IPS-11a (cell line): ENCODE results near the gene KRT33A.

Experiments
- H3K4me3 ChIP-seq: one replicate; pipeline ENCODE4 v1.5.1; 2013; ENCODE audit warnings: low read depth, low read length, control low read depth

The KRT33A gene

DNA sequence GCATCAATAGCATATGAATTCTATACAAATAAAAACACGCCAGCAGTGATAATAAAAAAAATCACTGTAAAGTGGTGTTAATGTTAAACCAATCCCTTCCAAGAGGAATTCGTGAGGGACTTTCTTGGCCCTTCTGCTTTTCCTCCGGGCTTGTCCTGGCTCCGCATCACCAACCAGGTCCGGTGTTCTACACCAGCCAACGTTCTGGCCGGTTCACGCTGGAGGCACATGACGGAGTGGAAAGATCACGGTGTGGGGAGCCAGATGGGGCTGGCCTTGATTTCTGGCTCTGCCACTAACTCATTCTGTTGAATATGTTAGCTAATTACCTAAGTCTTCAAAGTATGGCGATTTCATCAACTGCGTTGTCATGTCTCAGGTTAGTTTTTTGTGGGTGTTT is 46.5 kb downstream of the KRT33A start:
- H3K4me3 ChIP-seq = no peak overlapping the region

DNA sequence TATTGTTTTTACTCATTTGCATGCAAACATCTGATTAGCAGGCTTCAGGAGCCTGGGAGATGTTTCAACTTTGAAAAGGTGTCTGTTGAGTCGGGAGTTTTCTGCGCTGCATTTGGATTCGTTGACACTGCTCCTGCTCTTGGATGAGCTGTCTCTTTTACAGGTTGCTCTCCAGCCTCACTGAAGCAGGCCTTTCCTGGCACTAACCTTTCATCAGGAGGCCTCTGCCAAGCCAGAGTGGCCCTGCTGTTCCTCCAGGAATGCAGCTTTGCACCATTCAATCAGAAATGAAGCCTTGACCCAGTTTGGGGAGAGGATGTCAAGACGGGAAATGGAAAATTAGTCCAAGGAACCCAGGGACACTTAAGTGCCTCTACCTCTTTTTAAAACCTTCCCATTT is 47.6 kb downstream of the KRT33A start:
- H3K4me3 ChIP-seq = no peak overlapping the region

DNA sequence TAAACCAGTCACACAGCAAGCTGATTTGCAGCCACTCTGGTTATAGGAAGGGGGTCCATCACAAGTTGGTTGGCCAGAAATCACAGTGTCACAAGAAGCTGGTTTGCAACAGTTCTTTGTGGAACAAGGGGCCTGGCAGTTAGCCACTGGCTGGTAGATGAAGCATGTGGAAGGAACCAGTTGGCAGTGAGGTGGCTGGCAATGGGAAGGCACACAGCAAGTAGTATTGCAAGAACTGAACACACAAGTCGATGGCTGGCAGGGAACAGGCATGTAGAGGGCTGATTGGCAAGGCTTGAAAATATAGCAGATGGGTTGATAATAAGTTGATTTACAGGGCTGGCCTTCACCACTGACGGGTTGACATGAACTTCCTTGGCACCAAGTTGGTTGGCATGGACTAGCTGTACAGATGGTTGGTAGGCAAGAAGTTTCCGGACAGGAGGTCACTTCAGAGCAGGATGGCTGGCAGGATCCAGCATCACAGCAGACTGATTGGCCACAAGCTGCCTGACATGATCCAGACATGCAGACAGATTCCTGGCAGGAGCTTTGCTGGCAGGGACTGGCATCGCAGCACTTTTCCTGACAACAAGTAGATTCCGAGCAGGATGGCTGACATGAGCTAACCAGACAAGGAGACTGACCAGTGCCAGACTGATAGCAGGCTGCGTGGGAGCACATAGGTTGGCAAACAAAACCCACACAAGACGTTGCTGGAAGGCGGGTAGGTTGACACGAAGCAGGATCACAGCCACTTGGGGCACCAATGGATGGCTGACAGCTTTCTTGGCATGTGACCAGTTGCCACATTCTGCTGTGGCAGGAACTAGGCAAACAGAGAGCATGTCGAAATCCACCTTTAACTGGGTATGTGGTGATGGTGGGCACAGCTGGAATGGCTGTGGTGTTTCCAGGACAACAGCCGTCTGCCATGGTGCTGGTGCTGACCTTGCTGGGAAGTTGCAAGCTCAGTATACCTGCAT is 48.4 kb downstream of the KRT33A start, which contains the start of gene KRTAP29-1:
Gene KRTAP29-1, minus strand, starts transcription at position 936 of the 986 bp plus-strand sequence. Its CDS starts 0 bp downstream, at position 936.
- H3K4me3 ChIP-seq = no peak within 1 kb of the TSS

DNA sequence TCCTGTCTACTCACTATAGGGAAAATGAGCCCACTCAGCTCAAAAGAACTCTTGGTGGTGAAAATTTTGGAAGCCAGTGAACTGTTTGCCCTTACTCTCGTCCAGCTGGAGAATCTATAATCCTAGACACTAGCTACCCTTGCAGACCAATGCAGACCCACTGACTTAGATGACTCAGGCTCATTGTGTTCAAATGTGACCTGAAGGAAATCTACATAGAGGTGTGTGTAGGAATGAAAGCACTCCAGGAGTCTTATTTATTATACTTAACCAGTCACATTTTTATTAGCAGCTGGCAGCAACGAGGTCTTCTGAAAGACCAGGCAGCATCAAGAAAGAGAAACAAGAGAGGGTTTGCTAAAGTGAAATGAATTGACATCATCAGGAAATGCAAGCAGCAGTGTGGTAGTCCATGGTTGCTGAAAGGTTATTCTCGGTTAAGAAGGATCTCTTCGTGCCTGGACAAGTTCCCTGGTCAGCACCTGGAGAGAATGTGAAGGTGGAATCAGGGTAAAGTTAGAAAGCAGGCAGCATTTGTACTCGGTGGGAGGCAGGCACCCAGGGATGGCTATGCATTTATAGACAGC is 49.3 kb downstream of the KRT33A start:
- H3K4me3 ChIP-seq = no peak overlapping the region

DNA sequence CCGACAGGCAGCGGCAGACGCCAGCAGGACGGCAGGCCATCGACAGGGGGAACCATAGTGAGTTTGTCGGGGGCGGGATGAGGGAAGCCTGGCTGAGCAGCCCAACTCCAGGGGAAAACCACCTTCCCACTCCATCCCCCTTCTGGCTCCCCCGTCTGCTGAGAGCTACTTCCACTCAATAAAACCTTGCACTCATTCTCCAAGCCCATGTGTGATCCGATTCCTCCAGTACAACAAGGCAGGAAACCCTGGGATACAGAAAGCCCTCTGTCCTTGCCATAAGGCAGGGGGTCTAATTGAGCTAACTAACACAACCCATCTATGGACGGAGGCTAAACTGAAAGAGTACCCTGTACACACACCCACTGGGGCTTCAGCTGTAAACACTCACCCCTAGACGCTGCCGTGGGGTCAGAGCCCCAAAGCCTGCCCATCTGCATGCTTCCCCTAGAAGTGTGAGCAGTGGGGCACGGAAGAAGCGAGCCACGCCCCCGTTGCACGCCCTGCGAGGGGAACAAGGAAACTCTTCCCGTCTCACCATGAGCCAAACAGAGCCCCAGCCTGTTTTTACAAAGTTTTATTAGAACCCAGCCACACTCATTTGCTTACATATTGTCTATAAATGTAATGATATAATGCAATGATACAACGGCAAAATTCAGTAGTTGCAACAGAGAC is 52.0 kb downstream of the KRT33A start:
- no peak overlapping the region for H3K4me3 ChIP-seq

DNA sequence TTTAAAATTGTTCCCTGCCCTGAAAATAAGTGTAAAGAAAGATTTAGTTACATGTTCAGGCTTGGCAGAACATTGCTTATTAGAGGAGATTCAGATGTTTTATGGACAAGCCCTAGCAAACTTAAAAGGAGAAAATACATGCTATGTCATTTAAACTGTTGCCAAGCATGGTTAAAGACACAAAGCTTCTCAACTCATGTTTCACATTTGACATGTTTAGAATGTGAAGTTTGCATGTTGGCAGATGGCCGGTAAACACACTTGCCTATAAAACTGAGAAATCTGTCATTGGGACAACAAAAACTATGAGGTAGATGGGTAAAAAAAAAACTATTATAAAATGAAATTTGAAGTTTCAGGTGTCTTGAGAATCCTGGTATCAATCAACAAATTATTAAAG is 53.8 kb downstream of the KRT33A start:
- H3K4me3 ChIP-seq = no peak overlapping the region
